IMR-90 (cell line): ENCODE data around the gene HS6ST2. TPM values are rescaled to one million over a fixed set of nuclear protein-coding genes. Genes with fewer than 3 reads are reported as not detected.

Experiments used
- ATAC-seq: fragments of 200-7000 bp; cut with Tn5 transposase; 2 replicates; pipeline ENCODE4 v1.9.1; 2020; ENCODE audit warnings: low read depth, mild to moderate bottlenecking, moderate library complexity
- BruUV-seq: library from RNA; stranded (reverse); fragments of 400-500 nt; replicated peaks from 2 replicates; lab custom pipeline; 2021; lab: Mats Ljungman, UMichigan
- CTCF ChIA-PET: fragments of 300-600 bp; formaldehyde crosslinking; extraction: SDS; loops from one replicate; lab custom pipeline; 2021; ENCODE audit warnings: antibody characterized with exemption; lab: Yijun Ruan, JAX
- POLR2A ChIA-PET: fragments of 300-600 bp; sonication (Branson Sonifier 250); formaldehyde crosslinking; loops from one replicate; lab custom pipeline; 2022; ENCODE audit warnings: antibody characterized with exemption; ENCODE audit not compliant: unreplicated experiment; lab: Charles Lee
- DNase-seq: peaks from one replicate; pipeline ENCODE4 v3.0.0; 2013
- H2AFZ ChIP-seq: replicated peaks from 2 replicates; pipeline ENCODE3; 2013; ENCODE audit warnings: low read length, mild to moderate bottlenecking; ENCODE audit not compliant: poor library complexity
- H2AK5ac ChIP-seq: 2 replicates; pipeline ENCODE4 v1.6.1; 2013; ENCODE audit warnings: low read depth, low read length, inconsistent platforms
- H2AK9ac ChIP-seq: replicated peaks from 2 replicates; pipeline ENCODE3; 2013; ENCODE audit warnings: mild to moderate bottlenecking, low read depth, low read length, moderate library complexity; ENCODE audit not compliant: poor library complexity
- H2BK120ac ChIP-seq: 2 replicates; pipeline ENCODE4 v1.6.1; 2013; ENCODE audit warnings: low read depth, low read length, inconsistent platforms
- H2BK15ac ChIP-seq: 3 replicates; pipeline ENCODE4 v1.6.1; 2013; ENCODE audit warnings: low read depth, low read length, inconsistent platforms
- H2BK20ac ChIP-seq: 2 replicates; pipeline ENCODE4 v1.6.1; 2013; ENCODE audit warnings: low read depth, mild to moderate bottlenecking, inconsistent platforms, low read length, moderate library complexity
- H2BK5ac ChIP-seq: 2 replicates; pipeline ENCODE4 v1.6.1; 2013; ENCODE audit warnings: mild to moderate bottlenecking, low read depth, low read length, inconsistent platforms; ENCODE audit not compliant: poor library complexity, severe bottlenecking
- H3K14ac ChIP-seq: replicated peaks from 2 replicates; pipeline ENCODE4 v1.6.1; 2013; ENCODE audit warnings: low read depth, low read length, inconsistent platforms
- H3K18ac ChIP-seq: 2 replicates; pipeline ENCODE4 v1.6.1; 2013; ENCODE audit warnings: low read depth, low read length, control low read depth
- H3K23ac ChIP-seq: 2 replicates; pipeline ENCODE4 v1.6.1; 2013; ENCODE audit warnings: low read depth, low read length, inconsistent platforms
- H3K27ac ChIP-seq: 2 replicates; pipeline ENCODE4 v1.5.1; 2013; ENCODE audit warnings: mild to moderate bottlenecking, control low read depth, low read length; ENCODE audit not compliant: insufficient read depth
- H3K27me3 ChIP-seq: 2 replicates; pipeline ENCODE4 v1.6.1; 2013; ENCODE audit warnings: low read length; ENCODE audit not compliant: control insufficient read depth, insufficient read depth
- H3K36me3 ChIP-seq: 2 replicates; pipeline ENCODE4 v1.6.1; 2013; ENCODE audit warnings: low read length, mixed read lengths; ENCODE audit not compliant: control insufficient read depth, insufficient read depth
- H3K4ac ChIP-seq: 2 replicates; pipeline ENCODE4 v1.6.1; 2013; ENCODE audit warnings: low read depth, low read length, inconsistent platforms
- H3K4me1 ChIP-seq: 2 replicates; pipeline ENCODE4 v1.6.1; 2013; ENCODE audit warnings: low read length, mixed read lengths; ENCODE audit not compliant: control insufficient read depth, insufficient read depth
- H3K4me2 ChIP-seq: 2 replicates; pipeline ENCODE4 v1.6.1; 2013; ENCODE audit warnings: low read depth, mild to moderate bottlenecking, control low read depth, low read length, moderate library complexity
- H3K4me3 ChIP-seq: 2 replicates; pipeline ENCODE4 v1.5.1; 2013; ENCODE audit warnings: low read depth, mild to moderate bottlenecking, control low read depth, low read length, moderate library complexity; ENCODE audit not compliant: insufficient read depth
- H3K56ac ChIP-seq: 2 replicates; pipeline ENCODE4 v1.6.1; 2013; ENCODE audit warnings: low read length, inconsistent platforms; ENCODE audit not compliant: insufficient read depth; ENCODE audit errors: extremely low read depth
- H3K79me1 ChIP-seq, 2 experiments: 2 replicates each; pipeline ENCODE4 v1.6.1; 2013; ENCODE audit warnings: low read length in 2 of 2, inconsistent platforms in 1 of 2, low read depth in 1 of 2
- H3K9ac ChIP-seq: 2 replicates; pipeline ENCODE4 v1.6.1; 2013; ENCODE audit warnings: low read depth, low read length, control low read depth
- H3K9me1 ChIP-seq: 2 replicates; pipeline ENCODE4 v1.6.1; 2013; ENCODE audit warnings: low read length, inconsistent platforms; ENCODE audit not compliant: insufficient read depth
- H3K9me3 ChIP-seq: 2 replicates; pipeline ENCODE4 v1.6.1; 2013; ENCODE audit warnings: low read length; ENCODE audit not compliant: control insufficient read depth, insufficient read depth
- H4K20me1 ChIP-seq: 2 replicates; pipeline ENCODE4 v1.6.1; 2013; ENCODE audit warnings: low read length, inconsistent platforms; ENCODE audit not compliant: insufficient read depth
- H4K5ac ChIP-seq: 2 replicates; pipeline ENCODE4 v1.6.1; 2013; ENCODE audit warnings: mild to moderate bottlenecking, low read depth, low read length, control low read depth
- H4K8ac ChIP-seq, 2 experiments: 2 replicates each; pipeline ENCODE4 v1.6.1; 2013; ENCODE audit warnings: low read depth in 2 of 2, low read length in 2 of 2, control low read depth in 1 of 2, inconsistent platforms in 1 of 2
- H4K91ac ChIP-seq: 2 replicates; pipeline ENCODE4 v1.6.1; 2013; ENCODE audit warnings: low read depth, low read length, inconsistent platforms; ENCODE audit not compliant: insufficient read depth
- BHLHE40 ChIP-seq: fragments of 150-350 bp; IDR thresholded peaks from 2 replicates; pipeline ENCODE4 v1.6.1; 2016; ENCODE audit warnings: mild to moderate bottlenecking, low read depth, low read length
- CEBPB ChIP-seq: IDR thresholded peaks from 2 replicates; pipeline ENCODE4 v1.6.1; 2012; ENCODE audit warnings: low read depth, low read length, improper control_type of control experiment
- FOS ChIP-seq: fragments of 150-350 bp; IDR thresholded peaks from 2 replicates; pipeline ENCODE4 v1.6.1; 2016; ENCODE audit warnings: low read depth, low read length
- MAFK ChIP-seq: IDR thresholded peaks from 2 replicates; pipeline ENCODE4 v1.6.1; 2012; ENCODE audit warnings: low read depth, low read length, improper control_type of control experiment
- MAZ ChIP-seq: IDR thresholded peaks from 2 replicates; pipeline ENCODE4 v1.6.1; 2012; ENCODE audit warnings: low read depth, mild to moderate bottlenecking, low read length, improper control_type of control experiment, moderate library complexity, borderline replicate concordance
- MXI1 ChIP-seq: IDR thresholded peaks from 2 replicates; pipeline ENCODE4 v1.6.1; 2012; ENCODE audit warnings: low read depth, mild to moderate bottlenecking, low read length, moderate library complexity, borderline replicate concordance
- POLR2A ChIP-seq: IDR thresholded peaks from 2 replicates; pipeline ENCODE4 v1.6.1; 2012; ENCODE audit warnings: mild to moderate bottlenecking, low read depth, low read length
- RAD21 ChIP-seq: IDR thresholded peaks from 2 replicates; pipeline ENCODE4 v1.6.1; 2012; ENCODE audit warnings: low read length, improper control_type of control experiment
- RFX5 ChIP-seq: IDR thresholded peaks from 2 replicates; pipeline ENCODE4 v1.8.0; 2012; ENCODE audit warnings: low read depth, mild to moderate bottlenecking, low read length, moderate library complexity
- WGBS, 2 experiments: methylation state at CpG; one replicate each; pipeline versions ENCODE4 v1.1.5 to v1.1.7; 2013; ENCODE audit warnings: missing lambda C conversion rate in 2 of 2; ENCODE audit not compliant: insufficient read length in 1 of 2; ENCODE audit errors: extremely low coverage in 2 of 2; 5-methylcytosine and 5-hydroxymethylcytosine counted together
- dilution Hi-C: fragments of 300-500 bp; cut with HindIII; formaldehyde crosslinking; loops from one replicate; pipeline ENCODE4 v1.14.3; 2018; ENCODE audit warnings: low sequenced_read_pairs; ENCODE audit not compliant: unreplicated experiment
- in situ Hi-C: fragments of 300-500 bp; cut with MboI; formaldehyde crosslinking; loops from 3 replicates; pipeline ENCODE4 v1.14.3; 2019; ENCODE audit warnings: low sequenced_read_pairs, inconsistent platforms, mixed read lengths
- intact Hi-C: fragments of 100-400 bp; cut with micrococcal nuclease; formaldehyde crosslinking; loops from 2 replicates; pipeline ENCODE4 v1.10.0; 2022
- polyA plus RNA-seq, 3 experiments: library from polyadenylated mRNA; depleted of rRNA; stranded (reverse); fragments of >200 nt; gene quantifications; 2 replicates each; pipeline ENCODE4 v1.2.3, GENCODE V29; 2012; ENCODE audit warnings: low replicate concordance in 1 of 3
- total RNA-seq: library from RNA; depleted of rRNA; stranded (reverse); fragments of >200 nt; gene quantifications from 2 replicates; pipeline ENCODE4 v1.2.3, GENCODE V29; 2012
- TF ChIP-seq, protein P1 (sequence below): fragments of 150-350 bp; IDR thresholded peaks from 2 replicates; pipeline ENCODE4 v1.6.1; 2016; ENCODE audit warnings: low read depth, mild to moderate bottlenecking, low read length, moderate library complexity, borderline replicate concordance
- TF ChIP-seq, protein P2 (sequence below): conservative IDR thresholded peaks from 2 replicates; pipeline ENCODE4 v1.5.1; 2012; ENCODE audit warnings: mild to moderate bottlenecking, low read depth, low read length, improper control_type of control experiment

The HS6ST2 gene
- total and polyA plus RNA-seq, 2 of the 4 experiments (the other 2 are of a cell fraction): not detected

DNA sequence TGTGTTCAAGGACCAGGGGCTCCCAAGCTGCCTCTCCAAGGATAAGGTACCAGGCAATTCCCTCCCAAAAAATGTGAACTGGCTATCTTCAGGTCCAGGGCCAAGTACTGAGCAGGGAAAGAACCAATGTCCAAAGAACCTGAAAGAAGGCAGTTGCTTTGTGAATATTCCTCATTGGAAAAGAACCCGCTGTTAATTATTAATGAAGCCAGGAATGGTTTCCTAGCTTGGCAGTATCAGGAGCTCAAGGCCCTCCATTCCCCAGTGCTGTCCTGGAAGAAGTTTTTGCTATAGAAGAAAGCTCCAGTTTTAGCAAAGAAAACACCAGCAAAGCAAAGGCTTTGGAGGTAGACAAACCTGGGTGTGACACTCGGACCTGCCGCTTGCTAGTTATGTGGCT lies 339.6 kb downstream of the HS6ST2 start:
- H3K9me1 ChIP-seq: no peaks in the 10 kb centered on the region
- 29% methylated on average over 1 of the region's 3 CpGs; no CpG with 5 or more reads in 1 of the 2 experiments for WGBS, 2 experiments
- H3K56ac ChIP-seq: no peak overlapping the region
- H3K27ac ChIP-seq: no peak overlapping the region
- H3K36me3 ChIP-seq: no peaks in the 10 kb centered on the region
- H3K23ac ChIP-seq: no peak overlapping the region
- no peak overlapping the region for H2AFZ ChIP-seq
- intact Hi-C loops: no loop called here
- no peaks in the 10 kb centered on the region for H3K9me3 ChIP-seq
- no peak overlapping the region for H4K8ac ChIP-seq
- no peak overlapping the region for H2AK5ac ChIP-seq
- no peak overlapping the region for H2AK9ac ChIP-seq
- no peak overlapping the region for H3K18ac ChIP-seq
- ATAC-seq (no peak), DNase-seq (no peak)
- H3K4me1 ChIP-seq: peaks cover 1% of the 10 kb centered on the region; the same call in 1 of the 2 replicates
- no peak overlapping the region for H2BK120ac ChIP-seq
- POLR2A ChIA-PET: interaction anchor here (0.5 kb wide), 1 partner anchor 401 kb away, joined by 3 read pairs; no protein-coding TSS in a partner anchor
- CTCF ChIA-PET: interaction anchor here (1.5 kb wide), 1 partner anchor 327 kb away, joined by 4 read pairs; no protein-coding TSS in a partner anchor
- H2BK20ac ChIP-seq: no peak overlapping the region
- no peaks in the 10 kb centered on the region for H4K20me1 ChIP-seq
- H3K14ac ChIP-seq: no peak overlapping the region
- no peak overlapping the region for H3K9ac ChIP-seq
- H3K4ac ChIP-seq: no peak overlapping the region
- in situ Hi-C loops: no loop called here
- H4K91ac ChIP-seq: no peak overlapping the region
- TF ChIP-seq MAFK (no peak), FOS (no peak), BHLHE40 (no peak), MAZ (no peak), POLR2A (no peak), MXI1 (no peak), RFX5 (no peak), RAD21 (no peak), CEBPB (no peak)
- TF ChIP-seq, protein P1, sequence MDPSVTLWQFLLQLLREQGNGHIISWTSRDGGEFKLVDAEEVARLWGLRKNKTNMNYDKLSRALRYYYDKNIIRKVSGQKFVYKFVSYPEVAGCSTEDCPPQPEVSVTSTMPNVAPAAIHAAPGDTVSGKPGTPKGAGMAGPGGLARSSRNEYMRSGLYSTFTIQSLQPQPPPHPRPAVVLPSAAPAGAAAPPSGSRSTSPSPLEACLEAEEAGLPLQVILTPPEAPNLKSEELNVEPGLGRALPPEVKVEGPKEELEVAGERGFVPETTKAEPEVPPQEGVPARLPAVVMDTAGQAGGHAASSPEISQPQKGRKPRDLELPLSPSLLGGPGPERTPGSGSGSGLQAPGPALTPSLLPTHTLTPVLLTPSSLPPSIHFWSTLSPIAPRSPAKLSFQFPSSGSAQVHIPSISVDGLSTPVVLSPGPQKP: no peak
- TF ChIP-seq, protein P2, sequence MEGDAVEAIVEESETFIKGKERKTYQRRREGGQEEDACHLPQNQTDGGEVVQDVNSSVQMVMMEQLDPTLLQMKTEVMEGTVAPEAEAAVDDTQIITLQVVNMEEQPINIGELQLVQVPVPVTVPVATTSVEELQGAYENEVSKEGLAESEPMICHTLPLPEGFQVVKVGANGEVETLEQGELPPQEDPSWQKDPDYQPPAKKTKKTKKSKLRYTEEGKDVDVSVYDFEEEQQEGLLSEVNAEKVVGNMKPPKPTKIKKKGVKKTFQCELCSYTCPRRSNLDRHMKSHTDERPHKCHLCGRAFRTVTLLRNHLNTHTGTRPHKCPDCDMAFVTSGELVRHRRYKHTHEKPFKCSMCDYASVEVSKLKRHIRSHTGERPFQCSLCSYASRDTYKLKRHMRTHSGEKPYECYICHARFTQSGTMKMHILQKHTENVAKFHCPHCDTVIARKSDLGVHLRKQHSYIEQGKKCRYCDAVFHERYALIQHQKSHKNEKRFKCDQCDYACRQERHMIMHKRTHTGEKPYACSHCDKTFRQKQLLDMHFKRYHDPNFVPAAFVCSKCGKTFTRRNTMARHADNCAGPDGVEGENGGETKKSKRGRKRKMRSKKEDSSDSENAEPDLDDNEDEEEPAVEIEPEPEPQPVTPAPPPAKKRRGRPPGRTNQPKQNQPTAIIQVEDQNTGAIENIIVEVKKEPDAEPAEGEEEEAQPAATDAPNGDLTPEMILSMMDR: no peak
- H3K4me2 ChIP-seq: no peak overlapping the region
- peaks cover 8% of the 10 kb centered on the region for H3K27me3 ChIP-seq
- no peak overlapping the region for H3K4me3 ChIP-seq
- BruUV-seq: no TSS peak
- dilution Hi-C loops: no loop called here
- no peak overlapping the region for H4K5ac ChIP-seq
- H3K79me1 ChIP-seq: no peaks in the 10 kb centered on the region
- no peak overlapping the region for H2BK15ac ChIP-seq
- no peak overlapping the region for H2BK5ac ChIP-seq
